Stimulated activated naive CD8-positive, alpha-beta T cell treated with anti-CD3 and anti-CD28 coated beads, Interleukin-15, Interleukin-2, amounts not matched to agents 100 U/mL and 50 U/mL, for 24 hours (primary cell): ENCODE measurements around the gene SOCS1.
"Not testable (repeated sequence)": the region's sequence is repeated elsewhere in the genome, so short reads cannot be mapped to it uniquely, and the experiment has no call there.

Experiments used
- ATAC-seq: fragments of 150-1000 bp; cut with Tn5 transposase; one replicate; pipeline ENCODE4 v1.10.0; 2021
- DNase-seq: peaks from one replicate; pipeline ENCODE4 v3.0.0; 2021

The SOCS1 gene, protein sequence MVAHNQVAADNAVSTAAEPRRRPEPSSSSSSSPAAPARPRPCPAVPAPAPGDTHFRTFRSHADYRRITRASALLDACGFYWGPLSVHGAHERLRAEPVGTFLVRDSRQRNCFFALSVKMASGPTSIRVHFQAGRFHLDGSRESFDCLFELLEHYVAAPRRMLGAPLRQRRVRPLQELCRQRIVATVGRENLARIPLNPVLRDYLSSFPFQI

DNA sequence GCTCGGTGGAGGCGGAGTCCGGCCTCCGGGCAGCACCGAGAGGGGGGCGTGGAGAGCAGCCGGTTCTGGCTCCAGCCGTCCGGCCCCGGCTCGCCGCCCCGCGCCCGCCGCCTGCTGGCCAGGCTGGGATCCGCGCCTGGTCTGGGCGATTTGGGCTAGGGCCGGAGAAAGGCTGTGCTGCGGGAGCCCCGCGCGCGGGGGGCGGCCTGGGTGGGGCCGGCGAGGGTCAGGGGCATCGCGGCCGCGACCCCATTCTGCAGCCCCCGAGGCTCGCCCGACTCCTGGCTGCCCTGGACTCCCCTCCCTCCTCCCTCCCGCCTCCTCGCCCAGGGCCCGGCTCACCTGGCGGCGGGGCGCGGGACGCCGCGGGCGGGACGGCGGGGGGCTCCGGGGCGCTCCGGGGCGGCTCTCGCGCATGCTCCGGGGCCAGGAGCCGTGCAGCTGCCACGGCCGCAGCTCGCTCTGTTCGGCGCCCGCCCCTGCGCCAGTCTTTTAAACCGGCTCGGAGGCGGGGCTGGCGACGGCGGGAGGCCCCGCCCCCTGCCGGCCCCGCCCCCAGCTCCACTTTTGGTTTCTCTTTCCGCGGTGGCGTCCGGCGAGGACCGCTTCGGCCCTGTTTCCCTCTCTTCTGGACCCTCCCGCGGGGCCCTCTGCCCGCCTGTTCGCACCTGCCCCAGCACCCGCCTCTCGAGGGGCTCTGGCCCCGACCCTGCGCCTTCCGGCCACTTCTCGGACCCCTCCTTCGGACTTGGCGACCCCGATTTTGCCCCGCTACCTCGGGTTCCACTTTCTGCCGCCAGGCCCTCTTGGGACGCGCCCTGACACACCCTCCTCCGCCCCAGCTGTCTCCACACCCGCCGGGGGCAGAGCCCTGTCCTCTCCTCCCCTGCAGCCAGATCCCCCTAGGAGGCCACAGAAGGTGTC lies at the start of gene SOCS1:
SOCS1 (minus strand) TSS at position 468 of the 924 bp plus-strand sequence. CDS start 726 bp downstream, outside the sequence.
- DNase-seq (peak; percentile 93), ATAC-seq (peak; percentile 58)

GRCh38 chr16:11303405-11304138 lies 47.6 kb upstream of the SOCS1 start:
- ATAC-seq (no peak), DNase-seq (no peak)

- no peak for DNase-seq
Observed at GRCh38 chr16:11302977-11303376, 47.0 kb upstream of the SOCS1 start.

DNA sequence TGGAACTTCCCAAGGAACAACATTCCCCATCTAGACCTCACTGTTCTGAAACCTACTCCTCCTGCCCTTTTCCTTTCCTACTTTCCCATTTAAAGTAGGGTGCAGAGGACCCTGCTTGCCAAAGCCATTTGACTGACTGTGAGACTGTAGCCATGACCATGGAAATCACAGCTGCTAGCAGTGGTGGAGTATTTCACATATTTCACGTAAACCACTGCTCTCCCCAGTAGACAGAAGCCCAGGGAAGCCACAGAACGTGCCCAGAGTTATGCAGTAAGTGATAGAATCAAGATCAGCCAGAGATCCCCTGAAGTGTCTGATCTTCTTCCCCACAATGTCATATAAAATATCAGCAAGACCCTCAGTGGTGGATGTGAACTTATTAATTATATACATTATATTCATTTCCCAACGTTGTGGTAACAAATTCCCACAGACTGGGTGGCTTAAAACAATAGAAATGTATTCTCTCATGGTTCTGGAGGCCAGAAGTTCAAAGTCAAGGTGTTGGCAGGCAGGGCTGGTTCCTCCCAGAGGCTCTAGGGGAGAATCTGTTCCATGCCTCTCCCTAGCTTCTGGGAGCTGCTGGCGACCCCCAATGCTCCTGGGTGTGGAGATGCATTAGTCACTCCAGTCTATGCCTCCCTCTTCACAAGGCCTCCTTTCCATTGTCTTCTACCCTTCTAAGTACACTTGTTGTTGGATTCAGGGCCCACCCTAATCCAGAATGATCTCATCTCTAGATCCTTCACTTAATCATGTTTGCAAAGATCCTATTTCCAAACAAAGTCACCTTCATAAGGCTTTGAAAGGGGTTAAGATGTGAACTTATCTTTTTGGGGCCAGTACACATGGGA lies 45.9 kb upstream of the SOCS1 start:
- ATAC-seq: no peak
- DNase-seq: no peak

More at GRCh38 chr16:11302977-11303376, 47.0 kb upstream of the SOCS1 start:
- no peak for ATAC-seq

GRCh38 chr16:11300560-11300892 lies 44.5 kb upstream of the SOCS1 start:
- ATAC-seq (no peak), DNase-seq (no peak)

DNA sequence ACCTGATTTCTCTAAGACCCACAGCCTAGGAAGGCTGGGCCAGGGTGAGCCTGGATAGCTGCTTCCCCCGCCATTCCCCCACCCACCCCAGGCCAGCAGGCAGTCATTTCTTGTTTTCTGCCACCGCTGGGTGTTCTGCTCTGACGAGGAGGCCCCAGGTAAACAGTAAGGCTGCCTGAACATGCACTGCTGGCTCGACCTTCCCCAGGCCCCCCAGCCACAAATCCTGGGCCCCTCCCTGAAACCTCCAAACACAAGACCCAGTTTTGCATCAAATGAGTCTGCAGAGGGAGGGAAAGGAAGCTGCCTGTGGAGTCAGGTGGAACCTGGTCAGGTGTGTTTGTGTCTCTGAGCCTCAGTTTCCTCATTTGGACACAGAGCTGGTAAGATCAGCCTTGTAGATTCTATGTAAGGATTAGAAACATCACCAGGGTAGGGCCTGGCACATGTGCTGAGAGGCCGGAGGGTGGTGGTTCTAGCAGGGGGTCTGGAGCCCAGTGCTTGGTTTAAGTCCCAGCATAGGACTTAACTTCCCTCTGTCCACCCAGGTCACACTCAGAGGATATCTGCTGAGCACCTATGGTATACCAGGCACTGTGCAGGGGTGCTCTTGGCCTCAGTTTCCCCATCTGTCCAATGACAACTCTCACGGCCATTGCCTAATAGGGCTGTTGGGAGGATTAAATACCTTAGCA lies 44.0 kb upstream of the SOCS1 start:
- ATAC-seq: no peak
- DNase-seq: no peak

GRCh38 chr16:11298950-11299547 lies 43.0 kb upstream of the SOCS1 start:
- not testable (repeated sequence) for ATAC-seq, DNase-seq

GRCh38 chr16:11298143-11298900 lies 42.3 kb upstream of the SOCS1 start:
- ATAC-seq: no peak
- no peak for DNase-seq

DNA sequence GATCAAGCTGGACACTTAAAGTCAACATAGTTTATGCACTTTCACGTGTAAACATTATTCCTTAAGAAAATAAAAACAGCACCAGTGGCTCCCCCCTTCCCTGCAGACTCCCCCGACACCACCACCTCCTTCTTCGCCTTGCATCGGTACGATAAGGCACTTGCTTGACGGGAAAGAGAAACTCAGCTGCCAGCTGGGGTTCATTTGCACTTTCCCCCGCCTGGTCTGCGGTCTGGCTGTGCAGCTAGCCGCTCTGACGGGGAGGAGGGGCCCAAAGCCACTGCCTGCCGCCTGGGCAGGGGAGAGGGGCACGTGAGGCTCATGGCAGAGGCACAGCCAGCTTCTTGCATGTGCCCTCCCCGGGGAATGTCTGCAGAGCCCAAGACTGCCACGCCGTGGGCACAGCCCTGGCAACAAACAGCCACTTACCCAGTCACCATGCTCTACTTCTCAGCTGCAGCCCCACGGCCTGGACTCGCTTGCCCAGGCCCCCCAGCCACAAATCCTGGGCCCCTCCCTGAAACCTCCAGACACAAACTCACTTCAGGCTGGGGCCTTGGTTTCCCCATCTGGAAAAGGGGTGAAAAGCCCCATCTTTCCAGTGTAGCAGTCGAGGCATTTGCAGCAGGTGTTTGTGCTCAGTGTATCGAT lies 41.6 kb upstream of the SOCS1 start:
- ATAC-seq: peak; percentile 83

GRCh38 chr16:11296706-11297491 lies 40.9 kb upstream of the SOCS1 start:
- ATAC-seq (peak; percentile 24), DNase-seq (no peak)

More for the DNA sequence above, 41.6 kb upstream of the SOCS1 start:
- DNase-seq: peak; percentile 81

- no peak for ATAC-seq
- DNase-seq: no peak
Observed at GRCh38 chr16:11296351-11296705, 40.3 kb upstream of the SOCS1 start.

- ATAC-seq (no peak), DNase-seq (no peak)
Observed at GRCh38 chr16:11295672-11296071, 39.7 kb upstream of the SOCS1 start.

DNA sequence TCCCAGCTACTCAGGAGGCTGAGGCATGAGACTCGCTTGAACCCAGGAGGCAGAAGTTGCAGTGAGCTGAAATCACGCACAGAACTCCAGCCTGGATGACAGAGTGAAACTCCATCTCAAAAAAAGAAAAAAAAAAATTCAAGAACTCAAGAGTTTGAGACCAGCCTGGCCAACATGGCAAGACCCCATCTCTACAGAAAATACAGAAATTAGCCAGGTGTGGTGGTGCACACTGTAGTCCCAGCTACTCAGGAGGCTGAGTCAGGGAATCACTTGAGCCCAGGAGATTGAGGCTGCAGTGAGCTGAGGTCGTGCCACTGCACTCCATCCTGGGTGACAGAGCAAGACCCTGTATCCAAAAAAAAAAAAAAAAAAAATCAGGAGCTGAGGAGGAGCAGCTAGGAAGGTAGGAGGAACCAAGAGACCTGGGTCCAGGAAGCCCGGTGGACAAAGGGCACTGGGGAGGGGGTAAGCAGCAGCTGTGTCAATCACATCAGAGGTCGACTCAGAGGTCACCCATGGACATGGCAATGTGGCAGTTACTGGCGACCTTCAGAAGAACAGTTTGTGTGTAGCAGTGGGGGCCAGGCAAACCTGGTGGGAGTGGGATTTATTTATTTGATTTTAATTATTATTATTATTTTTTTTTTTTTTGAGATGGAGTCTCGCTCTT lies 36.2 kb upstream of the SOCS1 start:
- ATAC-seq (no peak), DNase-seq (no peak)

GRCh38 chr16:11291091-11291703 lies 35.2 kb upstream of the SOCS1 start:
- ATAC-seq (no peak), DNase-seq (no peak)

GRCh38 chr16:11290102-11290893 lies 34.3 kb upstream of the SOCS1 start:
- ATAC-seq: no peak
- no peak for DNase-seq

- DNase-seq, ATAC-seq: not testable (repeated sequence)
Observed at GRCh38 chr16:11289696-11290095, 33.7 kb upstream of the SOCS1 start.

GRCh38 chr16:11289202-11289601 lies 33.2 kb upstream of the SOCS1 start:
- no peak for DNase-seq
- no peak for ATAC-seq
